GM19372 (cell line): ENCODE measurements around the gene TRANK1.
"Not testable (repeated sequence)": the region's sequence is repeated elsewhere in the genome, so short reads cannot be mapped to it uniquely, and the experiment has no call there.

Experiments used
- ATAC-seq: cut with Tn5 transposase; IDR thresholded peaks from one replicate; pipeline ENCODE4 v1.9.1; 2021; ENCODE audit warnings: mild to moderate bottlenecking, low read depth, moderate library complexity; ENCODE audit not compliant: unreplicated experiment

The TRANK1 gene

GRCh38 chr3:36944641-36945270 lies at the start of gene TRANK1:
TSS of gene TRANK1 (minus strand) at chr3:36945054. CDS start at chr3:36944809, 245 bp downstream.
- peak; percentile 56 for ATAC-seq

- ATAC-seq, result peak; percentile 84
Measured at GRCh38 chr3:36993326-36994283, 48.8 kb upstream of the TRANK1 start, which contains the start of gene MLH1. TSS of gene MLH1 (plus strand) at chr3:36993518. CDS start at chr3:36993548, 30 bp downstream.

GRCh38 chr3:36992806-36993325 lies 48.0 kb upstream of the TRANK1 start, which contains the start of gene EPM2AIP1:
TSS of gene EPM2AIP1 (minus strand) at chr3:36993131. CDS start at chr3:36993077, 54 bp downstream.
- peak; percentile 78 for ATAC-seq

- ATAC-seq, result no peak
Measured at GRCh38 chr3:36991923-36992805, 47.3 kb upstream of the TRANK1 start.

- ATAC-seq, result no peak
Measured at GRCh38 chr3:36991147-36991546, 46.3 kb upstream of the TRANK1 start.

- no peak for ATAC-seq
Measured at GRCh38 chr3:36989568-36989967, 44.7 kb upstream of the TRANK1 start.

- no peak for ATAC-seq
Measured at GRCh38 chr3:36989005-36989404, 44.2 kb upstream of the TRANK1 start.

GRCh38 chr3:36988356-36988755 lies 43.5 kb upstream of the TRANK1 start:
- no peak for ATAC-seq

GRCh38 chr3:36981006-36981405 lies 36.2 kb upstream of the TRANK1 start:
- ATAC-seq, result no peak

- ATAC-seq, result no peak
Measured at GRCh38 chr3:36973139-36973538, 28.3 kb upstream of the TRANK1 start.

- no peak for ATAC-seq
Measured at GRCh38 chr3:36972163-36972562, 27.3 kb upstream of the TRANK1 start.

- ATAC-seq, result peak; percentile 99
Measured at GRCh38 chr3:36969540-36970432, 24.9 kb upstream of the TRANK1 start.

GRCh38 chr3:36969085-36969484 lies 24.2 kb upstream of the TRANK1 start:
- no peak for ATAC-seq

- ATAC-seq, result no peak
Measured at GRCh38 chr3:36965440-36965839, 20.6 kb upstream of the TRANK1 start.

GRCh38 chr3:36964817-36965216 lies 20.0 kb upstream of the TRANK1 start:
- ATAC-seq, result peak; percentile 54

- ATAC-seq, result no peak
Measured at GRCh38 chr3:36964331-36964730, 19.5 kb upstream of the TRANK1 start.

GRCh38 chr3:36963008-36963407 lies 18.2 kb upstream of the TRANK1 start:
- not testable (repeated sequence) for ATAC-seq

GRCh38 chr3:36960502-36960901 lies 15.6 kb upstream of the TRANK1 start:
- no peak for ATAC-seq

- no peak for ATAC-seq
Measured at GRCh38 chr3:36959821-36960220, 15.0 kb upstream of the TRANK1 start.
